Panc1 (cell line): ENCODE results near the gene SCD. TPM values are rescaled to one million over a fixed set of nuclear protein-coding genes. Genes with fewer than 3 reads are reported as not detected.

ENCODE experiments used
- ATAC-seq: fragments of 200-7000 bp; cut with Tn5 transposase; 2 replicates; pipeline ENCODE4 v1.9.1; 2020; ENCODE audit warnings: mild to moderate bottlenecking, moderate library complexity
- BruUV-seq: library from RNA; stranded (reverse); fragments of 400-500 nt; replicated peaks from 2 replicates; lab custom pipeline; 2021; lab: Mats Ljungman, UMichigan
- CTCF ChIA-PET: fragments of 300-600 bp; sonication (Branson Sonifier 250); formaldehyde crosslinking; loops from one replicate; lab custom pipeline; 2022; ENCODE audit warnings: antibody characterized with exemption; lab: Charles Lee
- POLR2A ChIA-PET: fragments of 300-600 bp; sonication (Branson Sonifier 250); formaldehyde crosslinking; loops from one replicate; lab custom pipeline; 2022; ENCODE audit warnings: antibody characterized with exemption; lab: Charles Lee
- DNase-seq: peaks from one replicate; pipeline ENCODE4 v3.0.0-alpha.2; 2010; ENCODE audit warnings: low read depth, low spot score
- H3K27ac ChIP-seq: 2 replicates; pipeline ENCODE4 v1.5.1; 2011; ENCODE audit warnings: mild to moderate bottlenecking, low read length, inconsistent platforms
- H3K27me3 ChIP-seq: fragments of 200-500 bp; sonication (Bioruptor generic); 2 replicates; pipeline ENCODE4 v1.6.0; 2014; ENCODE audit warnings: low read length, inconsistent platforms; ENCODE audit not compliant: control insufficient read depth, insufficient read depth
- H3K36me3 ChIP-seq: fragments of 200-500 bp; sonication (Bioruptor generic); 2 replicates; pipeline ENCODE4 v1.5.1; 2014; ENCODE audit warnings: inconsistent platforms, mild to moderate bottlenecking, low read length, moderate library complexity; ENCODE audit not compliant: control insufficient read depth, insufficient read depth
- H3K4me1 ChIP-seq: 2 replicates; pipeline ENCODE4 v1.5.1; 2011; ENCODE audit warnings: inconsistent platforms, mild to moderate bottlenecking, low read length, moderate library complexity; ENCODE audit not compliant: control insufficient read depth, insufficient read depth
- H3K4me3 ChIP-seq, 2 experiments: 2 replicates each; pipeline ENCODE4 v1.5.1; 2011 to 2012; ENCODE audit warnings: low read depth in 2 of 2, low read length in 2 of 2, mild to moderate bottlenecking in 2 of 2, inconsistent platforms in 1 of 2, moderate library complexity in 1 of 2
- H3K9me3 ChIP-seq: fragments of 200-500 bp; sonication (Bioruptor generic); 2 replicates; pipeline ENCODE4 v1.5.1; 2014; ENCODE audit warnings: low read depth, mild to moderate bottlenecking, inconsistent platforms, low read length, moderate library complexity; ENCODE audit not compliant: control insufficient read depth, insufficient read depth
- POLR2AphosphoS5 ChIP-seq: IDR thresholded peaks from 2 replicates; pipeline ENCODE4 v1.6.1; 2012; ENCODE audit warnings: mild to moderate bottlenecking, low read depth, low read length, moderate library complexity
- SIN3A ChIP-seq: IDR thresholded peaks from 2 replicates; pipeline ENCODE4 v1.6.1; 2012; ENCODE audit warnings: low read depth, mild to moderate bottlenecking, low read length, moderate library complexity, borderline replicate concordance; ENCODE audit not compliant: insufficient read depth
- TCF7L2 ChIP-seq: IDR thresholded peaks from 2 replicates; pipeline ENCODE4 v1.6.1; 2011; ENCODE audit warnings: mild to moderate bottlenecking, low read depth, low read length, inconsistent platforms
- in situ Hi-C: cut with HindIII; loops from 2 replicates; pipeline ENCODE4 v1.10.0; 2016; ENCODE audit warnings: low sequenced_read_pairs, low pct_unique_long_range_greater_than_20kb
- intact Hi-C: fragments of 100-400 bp; cut with micrococcal nuclease; formaldehyde crosslinking; loops from one replicate; pipeline ENCODE4 v1.10.0; 2022; ENCODE audit not compliant: unreplicated experiment
- total RNA-seq: library from RNA; stranded (reverse); gene quantifications from one replicate; pipeline ENCODE4 v1.2.1, GENCODE V29; 2021; ENCODE audit not compliant: unreplicated experiment
- TF ChIP-seq, protein P1 (sequence below), 2 experiments: IDR thresholded peaks; 2 replicates each; pipeline ENCODE4 v1.6.1; 2011 to 2012; ENCODE audit warnings: low read depth in 2 of 2, control low read depth in 1 of 2, low read length in 1 of 2, mild to moderate bottlenecking in 1 of 2, moderate library complexity in 1 of 2; ENCODE audit not compliant: insufficient read depth in 1 of 2
- TF ChIP-seq, protein P2 (sequence below): fragments of 450-650 bp; IDR thresholded peaks from 2 replicates; pipeline ENCODE4 v1.5.1; 2017; ENCODE audit warnings: mild to moderate bottlenecking

Gene SCD
- total RNA-seq, 1 experiment from 2014 or later: 1,345 TPM

DNA sequence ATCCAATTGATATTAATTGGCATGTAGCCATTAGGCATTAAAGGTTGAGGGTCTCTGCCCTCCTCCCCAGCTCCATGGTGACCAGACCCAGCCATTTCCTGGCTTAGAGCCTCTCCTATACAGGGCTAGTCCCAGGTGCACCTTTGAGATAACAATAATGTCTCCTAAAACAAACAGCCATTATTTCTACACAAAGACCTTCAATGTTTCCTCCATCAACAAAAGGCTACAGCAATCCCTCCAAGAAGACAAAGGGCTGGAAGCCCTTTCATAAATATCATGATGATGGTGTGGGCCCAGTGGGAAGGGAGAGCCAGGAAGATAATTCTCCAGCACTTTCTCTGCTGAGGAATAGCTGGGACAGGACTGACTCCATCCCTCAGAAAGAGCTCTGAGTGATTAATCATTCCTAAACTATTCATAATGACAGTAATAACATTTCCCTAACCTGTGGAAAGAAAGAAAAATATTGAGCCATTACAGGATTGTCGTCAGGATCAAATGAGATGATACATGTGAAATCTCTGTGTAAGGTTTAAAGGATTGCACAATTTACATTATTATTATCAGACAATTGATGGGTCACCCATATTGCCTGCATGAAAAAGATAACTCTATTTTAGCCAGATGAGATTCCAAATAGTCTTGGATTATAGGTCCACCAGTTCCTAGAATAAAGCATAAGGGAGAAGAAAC, 27.2 kb upstream of the SCD start:
- no TSS peak for BruUV-seq
- in situ Hi-C loops: no loop called here
- intact Hi-C loops: no loop called here
- ChIA-PET POLR2A (no interaction called here), CTCF (no interaction called here)
- Histone ChIP-seq H3K4me1 (no peaks in the 10 kb centered on the region), H3K9me3 (no peaks in the 10 kb centered on the region), H3K27me3 (peaks cover 14% of the 10 kb centered on the region; the same call in 1 of the 2 replicates), H3K4me3 (no peak overlapping the region), H3K36me3 (no peaks in the 10 kb centered on the region), H3K27ac (no peak overlapping the region)
- TF ChIP-seq, protein P1, sequence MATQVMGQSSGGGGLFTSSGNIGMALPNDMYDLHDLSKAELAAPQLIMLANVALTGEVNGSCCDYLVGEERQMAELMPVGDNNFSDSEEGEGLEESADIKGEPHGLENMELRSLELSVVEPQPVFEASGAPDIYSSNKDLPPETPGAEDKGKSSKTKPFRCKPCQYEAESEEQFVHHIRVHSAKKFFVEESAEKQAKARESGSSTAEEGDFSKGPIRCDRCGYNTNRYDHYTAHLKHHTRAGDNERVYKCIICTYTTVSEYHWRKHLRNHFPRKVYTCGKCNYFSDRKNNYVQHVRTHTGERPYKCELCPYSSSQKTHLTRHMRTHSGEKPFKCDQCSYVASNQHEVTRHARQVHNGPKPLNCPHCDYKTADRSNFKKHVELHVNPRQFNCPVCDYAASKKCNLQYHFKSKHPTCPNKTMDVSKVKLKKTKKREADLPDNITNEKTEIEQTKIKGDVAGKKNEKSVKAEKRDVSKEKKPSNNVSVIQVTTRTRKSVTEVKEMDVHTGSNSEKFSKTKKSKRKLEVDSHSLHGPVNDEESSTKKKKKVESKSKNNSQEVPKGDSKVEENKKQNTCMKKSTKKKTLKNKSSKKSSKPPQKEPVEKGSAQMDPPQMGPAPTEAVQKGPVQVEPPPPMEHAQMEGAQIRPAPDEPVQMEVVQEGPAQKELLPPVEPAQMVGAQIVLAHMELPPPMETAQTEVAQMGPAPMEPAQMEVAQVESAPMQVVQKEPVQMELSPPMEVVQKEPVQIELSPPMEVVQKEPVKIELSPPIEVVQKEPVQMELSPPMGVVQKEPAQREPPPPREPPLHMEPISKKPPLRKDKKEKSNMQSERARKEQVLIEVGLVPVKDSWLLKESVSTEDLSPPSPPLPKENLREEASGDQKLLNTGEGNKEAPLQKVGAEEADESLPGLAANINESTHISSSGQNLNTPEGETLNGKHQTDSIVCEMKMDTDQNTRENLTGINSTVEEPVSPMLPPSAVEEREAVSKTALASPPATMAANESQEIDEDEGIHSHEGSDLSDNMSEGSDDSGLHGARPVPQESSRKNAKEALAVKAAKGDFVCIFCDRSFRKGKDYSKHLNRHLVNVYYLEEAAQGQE (IDR thresholded peaks at IDR 0.05; ENCODE audit: insufficient read depth in 1 of 2, low read depth in 2 of 2, low read length in 1 of 2): no peak
- TF ChIP-seq TCF7L2: no peak
- TF ChIP-seq POLR2AphosphoS5: no peak
- TF ChIP-seq, protein P2, sequence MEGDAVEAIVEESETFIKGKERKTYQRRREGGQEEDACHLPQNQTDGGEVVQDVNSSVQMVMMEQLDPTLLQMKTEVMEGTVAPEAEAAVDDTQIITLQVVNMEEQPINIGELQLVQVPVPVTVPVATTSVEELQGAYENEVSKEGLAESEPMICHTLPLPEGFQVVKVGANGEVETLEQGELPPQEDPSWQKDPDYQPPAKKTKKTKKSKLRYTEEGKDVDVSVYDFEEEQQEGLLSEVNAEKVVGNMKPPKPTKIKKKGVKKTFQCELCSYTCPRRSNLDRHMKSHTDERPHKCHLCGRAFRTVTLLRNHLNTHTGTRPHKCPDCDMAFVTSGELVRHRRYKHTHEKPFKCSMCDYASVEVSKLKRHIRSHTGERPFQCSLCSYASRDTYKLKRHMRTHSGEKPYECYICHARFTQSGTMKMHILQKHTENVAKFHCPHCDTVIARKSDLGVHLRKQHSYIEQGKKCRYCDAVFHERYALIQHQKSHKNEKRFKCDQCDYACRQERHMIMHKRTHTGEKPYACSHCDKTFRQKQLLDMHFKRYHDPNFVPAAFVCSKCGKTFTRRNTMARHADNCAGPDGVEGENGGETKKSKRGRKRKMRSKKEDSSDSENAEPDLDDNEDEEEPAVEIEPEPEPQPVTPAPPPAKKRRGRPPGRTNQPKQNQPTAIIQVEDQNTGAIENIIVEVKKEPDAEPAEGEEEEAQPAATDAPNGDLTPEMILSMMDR: no peak
- no peak for TF ChIP-seq SIN3A
- DNase-seq (no peak), ATAC-seq (no peak)

DNA sequence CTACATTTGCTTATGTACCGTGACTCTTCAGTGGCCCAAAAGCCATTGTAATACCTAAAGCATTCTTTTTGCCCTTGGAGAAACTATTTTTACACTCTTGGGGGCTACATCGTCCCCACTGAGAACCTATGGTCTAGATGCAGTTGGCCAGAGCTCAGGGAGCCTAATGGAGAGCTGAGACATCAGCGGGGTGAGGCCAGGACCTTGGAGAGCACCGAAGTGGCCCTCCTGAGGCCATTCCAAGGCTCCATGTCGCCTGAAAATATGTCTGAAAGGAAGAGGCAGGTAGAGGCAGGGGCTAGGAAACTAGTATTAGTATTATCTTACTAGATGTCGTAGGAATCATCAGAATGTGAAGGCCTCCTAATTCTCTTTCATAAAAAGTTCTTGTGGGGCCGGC, 21.9 kb upstream of the SCD start:
- DNase-seq (no peak), ATAC-seq (no peak)
- no peaks in the 10 kb centered on the region for H3K4me1 ChIP-seq
- H3K27ac ChIP-seq: no peak overlapping the region
- ChIA-PET POLR2A (no interaction called here), CTCF (no interaction called here)
- peaks cover 12% of the 10 kb centered on the region for H3K27me3 ChIP-seq
- no peaks in the 10 kb centered on the region for H3K9me3 ChIP-seq
- H3K36me3 ChIP-seq: no peaks in the 10 kb centered on the region
- intact Hi-C loops: no loop called here
- in situ Hi-C loops: no loop called here
- TF ChIP-seq, protein P1 (IDR thresholded peaks at IDR 0.05; ENCODE audit: insufficient read depth in 1 of 2, low read depth in 2 of 2, low read length in 1 of 2): peak; percentile 92 to 93
- TF ChIP-seq POLR2AphosphoS5: no peak
- BruUV-seq: no TSS peak
- no peak overlapping the region for H3K4me3 ChIP-seq
